ENCODE results near the gene CNTFR.
"Not testable (repeated sequence)": the region's sequence is repeated elsewhere in the genome, so short reads cannot be mapped to it uniquely, and the experiment has no call there.

The CNTFR gene, protein sequence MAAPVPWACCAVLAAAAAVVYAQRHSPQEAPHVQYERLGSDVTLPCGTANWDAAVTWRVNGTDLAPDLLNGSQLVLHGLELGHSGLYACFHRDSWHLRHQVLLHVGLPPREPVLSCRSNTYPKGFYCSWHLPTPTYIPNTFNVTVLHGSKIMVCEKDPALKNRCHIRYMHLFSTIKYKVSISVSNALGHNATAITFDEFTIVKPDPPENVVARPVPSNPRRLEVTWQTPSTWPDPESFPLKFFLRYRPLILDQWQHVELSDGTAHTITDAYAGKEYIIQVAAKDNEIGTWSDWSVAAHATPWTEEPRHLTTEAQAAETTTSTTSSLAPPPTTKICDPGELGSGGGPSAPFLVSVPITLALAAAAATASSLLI

GRCh38 chr9:34589636-34590380 is at the start of gene CNTFR:
TSS of gene CNTFR (minus strand) at chr9:34589724. CDS start at chr9:34568981, 20,743 bp downstream.
- DNase-seq (ENCODE audit: low read depth in 2 of 2): no peak

GRCh38 chr9:34639322-34639721 is 49.8 kb upstream of the CNTFR start:
- DNase-seq (ENCODE audit: low read depth in 2 of 2): not testable (repeated sequence)

- DNase-seq (ENCODE audit: low read depth in 2 of 2): no peak
Measured at GRCh38 chr9:34638138-34638445, 48.6 kb upstream of the CNTFR start.

DNA sequence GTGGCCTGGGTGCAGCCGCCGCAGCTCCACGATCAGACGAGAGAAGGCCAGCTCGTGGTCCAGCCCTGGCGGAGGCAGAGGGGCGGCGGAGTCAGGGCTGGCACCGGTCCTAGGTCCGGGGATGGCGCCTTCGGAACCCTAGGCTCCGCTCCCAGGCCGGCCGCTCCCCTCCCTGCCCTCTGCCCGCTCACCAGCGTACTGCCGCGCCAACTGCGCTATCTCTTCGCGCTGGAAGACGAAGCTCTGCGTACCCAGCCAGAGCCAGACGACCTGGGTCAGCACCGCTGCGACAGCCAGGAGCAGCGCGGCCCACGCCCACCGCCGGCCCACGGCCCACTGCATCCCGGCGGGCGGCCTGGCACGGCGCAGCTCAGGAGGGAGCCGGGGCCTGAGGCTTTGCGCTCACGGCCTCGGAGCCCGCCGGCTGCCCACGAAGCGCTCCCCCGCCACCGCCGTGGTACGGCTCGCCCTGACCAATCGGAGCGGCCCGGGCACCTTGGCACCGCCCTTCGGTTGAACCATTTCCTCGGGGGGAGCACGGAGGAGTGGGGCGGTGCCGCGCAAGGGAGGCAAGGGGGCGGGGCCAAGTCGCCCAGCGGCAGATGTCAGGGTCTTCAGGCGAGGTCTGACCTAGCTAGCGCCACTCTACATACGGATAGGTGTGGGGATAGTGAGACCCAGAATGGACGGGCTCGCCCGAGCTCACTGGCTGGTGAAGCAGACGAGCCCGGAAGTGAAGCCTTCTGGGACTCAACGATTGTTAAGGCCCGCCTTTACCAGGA is 48.0 kb upstream of the CNTFR start, which contains the start of gene SIGMAR1:
Gene SIGMAR1, minus strand, starts transcription at position 432 of the 782 bp plus-strand sequence. Its CDS starts 90 bp downstream, at position 342.
- peak; percentile 91 to 92 for DNase-seq (ENCODE audit: low read depth in 2 of 2)

- no peak for DNase-seq (ENCODE audit: low read depth in 2 of 2)
Measured at GRCh38 chr9:34636791-34637355, 47.3 kb upstream of the CNTFR start.

- DNase-seq (ENCODE audit: low read depth in 2 of 2): no peak
Measured at GRCh38 chr9:34635556-34635955, 46.0 kb upstream of the CNTFR start.

- no peak for DNase-seq (ENCODE audit: low read depth in 2 of 2)
Measured at GRCh38 chr9:34634551-34635248, 45.2 kb upstream of the CNTFR start.

- DNase-seq (ENCODE audit: low read depth in 2 of 2): peak; percentile 68 to 71
Measured at GRCh38 chr9:34633851-34634550, 44.5 kb upstream of the CNTFR start.

DNA sequence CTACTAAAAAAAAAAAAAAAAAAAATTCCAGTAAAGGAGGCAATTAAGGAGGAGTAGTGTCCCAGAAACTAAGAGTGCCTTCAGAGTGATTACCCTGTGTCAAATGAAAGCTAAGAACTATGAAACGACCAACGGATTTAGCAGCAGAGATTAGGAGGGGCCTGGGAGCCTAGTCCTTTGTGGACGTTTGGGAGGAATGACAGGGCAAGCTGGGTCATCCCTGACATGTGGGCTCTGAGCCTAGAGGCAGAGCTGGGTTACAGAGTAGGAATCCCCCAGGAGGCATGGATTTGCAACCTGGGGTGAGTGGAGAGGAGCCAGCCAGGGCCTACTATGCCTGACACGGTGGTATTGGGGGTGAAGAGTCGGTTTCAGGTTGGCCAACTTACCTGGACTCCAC is 43.6 kb upstream of the CNTFR start:
- no peak for DNase-seq (ENCODE audit: low read depth in 2 of 2)

- DNase-seq (ENCODE audit: low read depth in 2 of 2): no peak
Measured at GRCh38 chr9:34630402-34631154, 41.1 kb upstream of the CNTFR start.

- DNase-seq (ENCODE audit: low read depth in 2 of 2): no peak
Measured at GRCh38 chr9:34629491-34629808, 39.9 kb upstream of the CNTFR start.

GRCh38 chr9:34628656-34629490 is 39.3 kb upstream of the CNTFR start, which contains the start of gene ARID3C:
TSS of gene ARID3C (minus strand) at chr9:34629066. CDS start at chr9:34628014, 1,052 bp downstream.
- peak; percentile 27 to 51 for DNase-seq (ENCODE audit: low read depth in 2 of 2)

DNA sequence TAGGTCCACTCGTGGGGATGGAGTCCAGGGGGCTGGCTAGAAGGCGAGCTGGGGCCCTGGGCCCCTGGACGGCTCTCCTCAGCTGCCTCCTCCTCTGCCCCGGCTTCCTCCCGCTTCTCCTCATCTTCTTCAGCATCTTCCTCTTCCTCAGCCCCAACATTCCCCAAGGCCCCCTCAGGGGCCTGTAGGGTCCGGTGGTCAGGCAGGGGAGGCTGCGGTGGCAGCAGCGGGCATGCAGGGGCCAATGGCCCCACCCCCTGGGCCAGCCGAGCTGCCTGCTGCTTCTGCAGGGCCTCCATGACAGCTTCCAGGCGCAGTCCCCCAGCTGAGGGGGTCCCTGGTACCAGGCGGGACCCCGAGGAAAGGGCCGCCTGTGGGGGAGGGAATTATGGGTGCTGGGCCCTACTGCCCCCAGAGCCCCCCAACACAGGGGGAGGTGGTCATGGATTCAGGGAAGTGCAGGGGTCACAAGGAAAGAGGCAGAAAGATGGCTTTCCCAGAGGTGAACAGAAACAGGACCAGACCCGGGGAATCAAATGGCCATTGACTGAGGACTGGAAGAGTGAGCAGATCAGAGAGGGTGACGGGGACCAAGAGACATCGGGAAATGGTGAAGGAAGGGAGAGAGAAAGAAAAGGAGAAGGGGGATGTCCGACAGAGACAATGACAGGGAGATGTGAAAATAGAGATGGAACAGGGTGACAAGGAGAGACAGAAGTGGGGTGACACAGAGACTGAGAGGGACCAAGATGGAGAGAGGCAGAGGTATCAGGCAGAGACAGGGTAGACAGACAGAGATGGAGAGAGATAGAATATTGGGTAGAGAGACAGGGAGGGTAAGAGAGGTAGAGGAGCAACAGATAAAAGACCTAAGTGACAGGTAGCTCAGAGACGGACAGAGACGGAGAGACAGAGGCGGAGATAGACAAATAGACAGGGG is 38.5 kb upstream of the CNTFR start:
- no peak for DNase-seq (ENCODE audit: low read depth in 2 of 2)

DNA sequence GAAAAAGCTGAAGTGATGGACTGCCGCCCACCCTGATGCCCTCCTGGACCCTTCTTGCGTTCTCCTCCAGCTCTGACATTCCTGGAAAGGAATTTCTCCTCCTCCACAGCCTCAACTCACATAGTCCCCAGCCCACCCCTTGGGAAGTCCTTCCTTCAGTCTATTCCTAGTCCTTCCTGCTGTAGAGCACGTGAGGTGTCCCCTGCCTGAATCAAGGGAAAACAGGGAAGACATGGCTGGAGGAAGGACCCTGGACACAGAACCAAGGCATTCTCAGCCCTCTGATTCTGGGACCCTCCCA is 35.6 kb upstream of the CNTFR start:
- no peak for DNase-seq (ENCODE audit: low read depth in 2 of 2)

- no peak for DNase-seq (ENCODE audit: low read depth in 2 of 2)
Measured at GRCh38 chr9:34624475-34625185, 35.1 kb upstream of the CNTFR start.

DNA sequence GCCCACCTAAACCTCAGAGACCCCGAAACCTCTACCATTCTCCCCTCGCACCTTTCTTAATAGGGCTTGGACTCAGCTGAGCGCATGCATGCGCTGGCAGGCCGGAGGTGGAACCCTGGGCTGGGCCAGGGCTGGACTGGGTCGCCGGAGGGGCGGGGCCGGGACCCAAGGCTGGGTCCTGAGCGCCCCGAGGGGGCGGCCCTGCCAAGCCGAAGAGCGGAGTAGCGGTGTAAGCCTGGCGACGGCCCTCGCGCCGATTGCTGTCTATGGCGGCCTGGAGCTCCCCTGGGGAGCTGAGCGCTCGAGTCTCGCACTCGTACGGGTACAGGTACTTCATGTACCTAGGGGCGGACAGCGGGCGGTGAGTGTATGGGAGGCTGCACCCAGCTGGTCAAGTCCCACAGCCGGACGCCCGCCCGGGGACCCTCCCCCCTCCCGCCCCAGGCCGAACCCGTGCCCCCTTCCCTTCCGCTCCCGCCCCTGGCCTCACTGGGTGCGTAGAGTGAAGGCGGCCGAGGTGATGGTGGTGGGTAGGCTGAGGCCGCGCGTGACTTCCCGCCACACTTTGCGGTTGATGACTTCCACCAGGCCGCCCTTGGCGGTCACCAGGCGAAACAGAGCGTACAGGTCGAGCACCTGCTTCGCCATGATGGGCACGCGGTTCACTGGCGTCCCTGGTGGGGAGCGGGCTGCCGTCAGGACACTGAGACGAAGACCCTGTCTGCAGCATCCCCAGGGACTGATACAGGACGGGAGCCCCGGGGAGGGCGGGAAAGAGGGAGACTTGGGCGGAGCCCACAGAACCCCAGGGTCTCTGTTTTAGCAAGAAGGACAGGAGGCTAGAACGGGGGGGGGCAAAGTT is 34.1 kb upstream of the CNTFR start:
- no peak for DNase-seq (ENCODE audit: low read depth in 2 of 2)
